Spinal cord (tissue), 10 donors: ENCODE measurements around the gene PSTPIP2. TPM values are rescaled to one million over a fixed set of nuclear protein-coding genes. Genes with fewer than 3 reads are reported as not detected.

Experiments
- DNase-seq, 6 donors: peaks; one replicate each; pipeline versions ENCODE4 v3.0.0 to v3.0.0-alpha.2; 2013 to 2015; ENCODE audit warnings: low spot score in 6 of 6, low read depth in 4 of 6
- H3K27ac ChIP-seq: one replicate; pipeline ENCODE4 v1.5.1; 2013; ENCODE audit warnings: low read depth, low read length, control low read depth
- H3K27me3 ChIP-seq: one replicate; pipeline ENCODE4 v1.6.1; 2013; ENCODE audit warnings: low read length; ENCODE audit not compliant: control insufficient read depth, insufficient read depth
- H3K36me3 ChIP-seq: one replicate; pipeline ENCODE4 v1.6.1; 2013; ENCODE audit warnings: low read length; ENCODE audit not compliant: control insufficient read depth, insufficient read depth
- H3K4me1 ChIP-seq: one replicate; pipeline ENCODE4 v1.6.1; 2013; ENCODE audit warnings: low read length; ENCODE audit not compliant: control insufficient read depth, insufficient read depth
- H3K4me3 ChIP-seq: one replicate; pipeline ENCODE4 v1.5.1; 2013; ENCODE audit warnings: low read depth, low read length, control low read depth
- H3K9me3 ChIP-seq: one replicate; pipeline ENCODE4 v1.6.1; 2013; ENCODE audit warnings: low read length; ENCODE audit not compliant: control insufficient read depth, insufficient read depth
- WGBS: methylation state at CpG from one replicate; pipeline ENCODE4 v1.1.5; 2013; ENCODE audit warnings: missing lambda C conversion rate; ENCODE audit not compliant: insufficient coverage; 5-methylcytosine and 5-hydroxymethylcytosine counted together
- polyA plus RNA-seq, 2 donors: library from polyadenylated mRNA; unstranded; fragments of 120-200 nt; gene quantifications; one replicate each; pipeline ENCODE4 v1.2.1, GENCODE V29; 2013; ENCODE audit not compliant: insufficient read length in 2 of 2
- total RNA-seq, 2 donors: library from RNA; depleted of rRNA in 1 of 2; stranded (reverse); fragments of 120-200 nt in 1 of 2; fragments of >200 nt in 1 of 2; gene quantifications; one replicate each; pipeline versions ENCODE4 v1.2.3 to v1.2.4, GENCODE V29; 2013 to 2014
- donor health status: healthy.

The PSTPIP2 gene
- total and polyA plus RNA-seq, 4 donors, result 2.2 to 8.8 (median 4.3) TPM

GRCh38 chr18:46019936-46020335 is 52.1 kb downstream of the PSTPIP2 start:
- Histone ChIP-seq H3K27me3 (no peaks in the 10 kb centered on the region), H3K4me1 (no peaks in the 10 kb centered on the region), H3K36me3 (no peaks in the 10 kb centered on the region), H3K4me3 (no peak overlapping the region), H3K9me3 (no peaks in the 10 kb centered on the region), H3K27ac (no peak overlapping the region)
- WGBS, result 73% methylated on average over 1 of the region's 3 CpGs
- DNase-seq, result no peak

GRCh38 chr18:46013484-46014189 is 58.4 kb downstream of the PSTPIP2 start:
- DNase-seq, result no peak
- WGBS, result 91% methylated on average over 3 of the region's 5 CpGs
- H3K4me1 ChIP-seq, result no peaks in the 10 kb centered on the region
- no peaks in the 10 kb centered on the region for H3K9me3 ChIP-seq
- H3K36me3 ChIP-seq, result no peaks in the 10 kb centered on the region
- H3K4me3 ChIP-seq, result no peak overlapping the region
- H3K27me3 ChIP-seq, result no peaks in the 10 kb centered on the region
- H3K27ac ChIP-seq, result no peak overlapping the region

DNA sequence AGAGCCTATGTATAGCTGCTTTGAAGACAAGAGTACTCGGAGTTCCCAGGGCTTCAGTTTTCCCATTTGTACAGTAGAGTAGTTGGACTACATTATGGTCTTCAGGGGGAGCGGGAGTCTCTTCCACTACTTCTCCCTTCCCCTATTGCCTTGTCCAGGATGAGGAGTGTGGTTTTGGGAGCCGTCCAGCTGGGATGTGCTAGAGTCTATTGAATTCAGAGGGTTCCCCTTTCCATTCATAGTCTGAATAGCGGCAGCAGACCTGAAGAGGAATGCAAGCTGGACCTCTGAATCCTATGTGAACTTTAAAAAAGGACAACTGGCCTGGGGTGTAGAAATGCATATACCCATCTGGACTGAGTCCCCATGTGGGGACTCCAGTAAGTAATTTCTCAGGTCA is 61.4 kb downstream of the PSTPIP2 start:
- Histone ChIP-seq H3K27ac (no peak overlapping the region), H3K27me3 (no peaks in the 10 kb centered on the region), H3K4me3 (no peak overlapping the region), H3K9me3 (no peaks in the 10 kb centered on the region), H3K4me1 (no peaks in the 10 kb centered on the region), H3K36me3 (no peaks in the 10 kb centered on the region)
- 100% methylated on average over 2 of the region's 4 CpGs for WGBS
- DNase-seq, result no peak

- Histone ChIP-seq H3K4me3 (no peak overlapping the region), H3K4me1 (no peaks in the 10 kb centered on the region), H3K27me3 (no peaks in the 10 kb centered on the region), H3K36me3 (no peaks in the 10 kb centered on the region), H3K27ac (no peak overlapping the region), H3K9me3 (no peaks in the 10 kb centered on the region)
- no peak for DNase-seq
- WGBS, result 100% methylated on average over 4 of the region's 4 CpGs
These were observed 62.0 kb downstream of the PSTPIP2 start for GRCh38 chr18:46010050-46010449.

DNA sequence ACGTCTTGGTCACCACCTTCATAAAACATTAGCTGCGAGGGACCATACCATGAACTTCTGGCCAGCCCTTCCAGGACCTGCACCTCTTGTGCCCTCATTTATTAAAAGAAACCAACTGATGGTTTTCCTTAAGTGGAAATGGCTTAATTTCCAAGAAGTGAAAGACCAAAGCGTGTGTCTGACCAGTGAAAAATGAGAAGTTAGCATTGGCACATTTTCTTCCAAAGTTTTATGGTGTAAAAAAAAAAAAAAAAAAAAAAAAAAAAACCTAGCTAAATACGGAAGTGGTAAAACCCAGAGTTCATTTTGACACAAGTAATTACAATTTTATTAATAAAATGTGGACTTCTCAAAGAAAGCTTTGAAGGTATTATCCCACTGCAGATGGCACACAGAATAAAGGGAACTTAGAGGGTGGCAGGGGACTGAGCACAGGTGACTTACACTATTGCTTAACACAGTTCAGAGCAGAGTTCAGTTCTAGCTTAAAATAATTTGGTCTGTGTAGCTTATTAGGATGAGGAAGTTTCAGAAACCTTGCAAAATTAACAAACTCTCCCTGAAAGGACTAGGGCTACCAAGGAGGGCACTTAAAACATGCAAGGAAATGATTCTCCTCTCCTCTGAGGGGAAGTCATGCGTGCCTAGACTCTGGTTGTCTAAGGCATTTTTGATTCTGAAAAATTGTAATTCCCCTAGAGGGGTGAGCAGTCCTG is 62.8 kb downstream of the PSTPIP2 start:
- DNase-seq, result no peak
- no peaks in the 10 kb centered on the region for H3K27me3 ChIP-seq
- no peaks in the 10 kb centered on the region for H3K9me3 ChIP-seq
- WGBS, result no CpG with 5 or more reads among the region's 5 CpGs
- no peak overlapping the region for H3K4me3 ChIP-seq
- no peaks in the 10 kb centered on the region for H3K4me1 ChIP-seq
- no peak overlapping the region for H3K27ac ChIP-seq
- no peaks in the 10 kb centered on the region for H3K36me3 ChIP-seq

DNA sequence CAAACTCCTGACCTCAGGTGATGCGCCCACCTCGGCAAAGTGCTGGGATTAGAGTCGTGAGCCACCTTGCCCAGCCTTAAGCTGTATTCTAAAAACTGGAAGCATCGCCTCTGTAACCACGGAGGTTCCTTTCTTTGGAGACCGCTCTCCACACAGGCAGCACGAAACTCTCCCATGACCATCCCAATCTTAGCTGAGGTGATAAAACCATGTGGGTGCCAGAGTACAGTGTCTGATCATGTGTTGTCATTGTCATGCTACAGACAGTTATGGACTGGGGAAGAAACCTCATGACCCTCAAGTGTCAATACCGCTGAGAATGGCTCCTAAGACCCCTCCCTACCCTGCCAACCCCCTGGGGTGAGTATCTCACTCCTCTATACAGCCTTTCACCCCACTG is 63.5 kb downstream of the PSTPIP2 start:
- Histone ChIP-seq H3K4me3 (no peak overlapping the region), H3K36me3 (no peaks in the 10 kb centered on the region), H3K4me1 (no peaks in the 10 kb centered on the region), H3K27me3 (no peaks in the 10 kb centered on the region), H3K27ac (no peak overlapping the region), H3K9me3 (no peaks in the 10 kb centered on the region)
- DNase-seq, result no peak
- 94% methylated on average over 8 of the region's 8 CpGs for WGBS

- 95% methylated on average over 4 of the region's 5 CpGs for WGBS
- no peaks in the 10 kb centered on the region for H3K27me3 ChIP-seq
- no peaks in the 10 kb centered on the region for H3K36me3 ChIP-seq
- no peak overlapping the region for H3K27ac ChIP-seq
- H3K9me3 ChIP-seq, result no peaks in the 10 kb centered on the region
- no peak for DNase-seq
- H3K4me1 ChIP-seq, result no peaks in the 10 kb centered on the region
- no peak overlapping the region for H3K4me3 ChIP-seq
These were observed 64.9 kb downstream of the PSTPIP2 start for GRCh38 chr18:46007165-46007564.

DNA sequence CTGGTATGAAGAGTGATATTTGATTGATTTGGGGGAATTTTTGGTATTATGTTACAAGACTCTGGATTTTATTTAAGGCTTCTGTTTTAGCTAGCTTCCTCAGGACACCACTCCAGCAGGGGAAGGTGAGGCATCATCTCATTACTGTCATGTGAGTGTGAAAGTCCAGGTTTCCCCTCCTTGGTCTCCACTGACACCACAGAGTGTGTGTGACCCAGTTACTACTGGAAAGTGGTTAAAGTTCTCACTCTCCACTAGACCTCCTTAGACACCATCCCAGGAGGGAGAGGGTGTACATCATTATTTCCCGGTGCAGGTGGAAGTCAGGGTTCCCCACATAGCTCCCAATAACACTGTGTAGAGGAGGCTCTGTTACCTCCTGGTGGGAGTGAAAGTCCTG is 69.1 kb downstream of the PSTPIP2 start:
- Histone ChIP-seq H3K4me1 (no peaks in the 10 kb centered on the region), H3K9me3 (no peaks in the 10 kb centered on the region), H3K27ac (no peak overlapping the region), H3K4me3 (no peak overlapping the region), H3K36me3 (no peaks in the 10 kb centered on the region), H3K27me3 (no peaks in the 10 kb centered on the region)
- DNase-seq, result no peak
- WGBS, result no CpG with 5 or more reads among the region's 1 CpG

GRCh38 chr18:46001892-46002291 is 70.2 kb downstream of the PSTPIP2 start:
- no peak for DNase-seq
- H3K4me1 ChIP-seq, result no peaks in the 10 kb centered on the region
- H3K36me3 ChIP-seq, result no peaks in the 10 kb centered on the region
- no peak overlapping the region for H3K27ac ChIP-seq
- WGBS, result no CpG with 5 or more reads among the region's 2 CpGs
- no peaks in the 10 kb centered on the region for H3K9me3 ChIP-seq
- H3K27me3 ChIP-seq, result no peaks in the 10 kb centered on the region
- H3K4me3 ChIP-seq, result no peak overlapping the region

- no peaks in the 10 kb centered on the region for H3K36me3 ChIP-seq
- no peak for DNase-seq
- H3K4me3 ChIP-seq, result no peak overlapping the region
- no peak overlapping the region for H3K27ac ChIP-seq
- H3K27me3 ChIP-seq, result no peaks in the 10 kb centered on the region
- H3K4me1 ChIP-seq, result no peaks in the 10 kb centered on the region
- no peaks in the 10 kb centered on the region for H3K9me3 ChIP-seq
- WGBS, result no CpG with 5 or more reads among the region's 1 CpG
These were observed 71.0 kb downstream of the PSTPIP2 start for GRCh38 chr18:46001074-46001473.
